Liver (tissue), 9 donors: Measurements from ENCODE around the gene TJP2. TPM values are rescaled to one million over a fixed set of nuclear protein-coding genes. Genes with fewer than 3 reads are reported as not detected.

Source experiments
- DNase-seq: peaks from one replicate; pipeline ENCODE4 v3.0.0-alpha.2; 2017; ENCODE audit warnings: low spot score
- H3K27ac ChIP-seq, 2 donors: one replicate each; pipeline ENCODE4 v1.7.0; 2013; ENCODE audit warnings: inconsistent platforms in 2 of 2, low read length in 2 of 2, control low read depth in 1 of 2, low read depth in 1 of 2, mild to moderate bottlenecking in 1 of 2
- H3K27me3 ChIP-seq, 4 donors: one replicate each; pipeline versions ENCODE4 v1.6.1 to v1.7.0; 2013; ENCODE audit warnings: low read length in 3 of 4, inconsistent platforms in 1 of 4, mild to moderate bottlenecking in 1 of 4, moderate library complexity in 1 of 4; ENCODE audit not compliant: control insufficient read depth in 4 of 4, insufficient read depth in 4 of 4
- H3K36me3 ChIP-seq, 4 donors: one replicate each; pipeline versions ENCODE4 v1.6.1 to v1.7.0; 2013; ENCODE audit warnings: low read length in 3 of 4, mild to moderate bottlenecking in 3 of 4, low read depth in 1 of 4, moderate library complexity in 1 of 4; ENCODE audit not compliant: control insufficient read depth in 4 of 4, insufficient read depth in 3 of 4
- H3K4me1 ChIP-seq, 4 donors: one replicate each; pipeline versions ENCODE4 v1.6.1 to v1.7.0; 2013; ENCODE audit warnings: low read length in 3 of 4, mild to moderate bottlenecking in 3 of 4, moderate library complexity in 1 of 4; ENCODE audit not compliant: control insufficient read depth in 4 of 4, insufficient read depth in 4 of 4
- H3K4me3 ChIP-seq, 3 donors: one replicate each; pipeline versions ENCODE4 v1.6.1 to v1.7.0; 2013; ENCODE audit warnings: low read length in 3 of 3, control low read depth in 1 of 3, low read depth in 1 of 3, mild to moderate bottlenecking in 1 of 3
- H3K9ac ChIP-seq, 2 donors: one replicate each; pipeline ENCODE4 v1.7.0; 2013; ENCODE audit warnings: low read length in 2 of 2, mild to moderate bottlenecking in 2 of 2, moderate library complexity in 2 of 2, control low read depth in 1 of 2, low read depth in 1 of 2
- H3K9me3 ChIP-seq, 4 donors: one replicate each; pipeline versions ENCODE4 v1.6.1 to v1.7.0; 2013; ENCODE audit warnings: low read length in 3 of 4; ENCODE audit not compliant: control insufficient read depth in 4 of 4
- CTCF ChIP-seq: fragments of 150-350 bp; IDR thresholded peaks from 2 replicates; pipeline ENCODE4 v1.5.1; 2017; ENCODE audit warnings: improper control_type of control experiment, low read depth, low read length; ENCODE audit not compliant: missing input control
- EGR1 ChIP-seq, 2 donors: IDR thresholded peaks; 2 replicates each; pipeline ENCODE4 v1.6.1; 2016 to 2018; ENCODE audit warnings: antibody characterized with exemption in 2 of 2, low read depth in 2 of 2
- FOXA1 ChIP-seq: IDR thresholded peaks from 2 replicates; pipeline ENCODE4 v1.6.1; 2016; ENCODE audit warnings: antibody characterized with exemption
- FOXA2 ChIP-seq: IDR thresholded peaks from 2 replicates; pipeline ENCODE4 v1.6.1; 2016; ENCODE audit warnings: antibody characterized with exemption
- GABPA ChIP-seq, 2 donors: IDR thresholded peaks in 1 of 2; conservative IDR thresholded peaks in 1 of 2; 2 replicates each; pipeline ENCODE4 v1.6.1; 2016; ENCODE audit warnings: antibody characterized with exemption in 2 of 2, mild to moderate bottlenecking in 1 of 2, moderate library complexity in 1 of 2
- HNF4A ChIP-seq, 2 donors: conservative IDR thresholded peaks; 2 replicates each; pipeline ENCODE4 v1.6.1; 2016; ENCODE audit warnings: antibody characterized with exemption in 2 of 2, mild to moderate bottlenecking in 2 of 2
- HNF4G ChIP-seq: IDR thresholded peaks from 2 replicates; pipeline ENCODE4 v1.6.1; 2016; ENCODE audit warnings: antibody characterized with exemption
- JUND ChIP-seq, 2 donors: IDR thresholded peaks; 2 replicates each; pipeline ENCODE4 v1.6.1; 2016; ENCODE audit warnings: antibody characterized with exemption in 2 of 2
- NR2F2 ChIP-seq: IDR thresholded peaks from 2 replicates; pipeline ENCODE4 v1.6.1; 2016; ENCODE audit warnings: antibody characterized with exemption
- RAD21 ChIP-seq, 2 donors: IDR thresholded peaks; 2 replicates each; pipeline ENCODE4 v1.6.1; 2016; ENCODE audit warnings: antibody characterized with exemption in 2 of 2, mild to moderate bottlenecking in 2 of 2
- REST ChIP-seq: IDR thresholded peaks from 2 replicates; pipeline ENCODE4 v1.6.1; 2016; ENCODE audit warnings: antibody characterized with exemption, mild to moderate bottlenecking
- RXRA ChIP-seq, 2 donors: IDR thresholded peaks; 2 replicates each; pipeline ENCODE4 v1.6.1; 2017 to 2018; ENCODE audit warnings: antibody characterized with exemption in 2 of 2, mild to moderate bottlenecking in 1 of 2
- SP1 ChIP-seq: IDR thresholded peaks from 2 replicates; pipeline ENCODE4 v1.6.1; 2018; ENCODE audit warnings: antibody characterized with exemption, mild to moderate bottlenecking
- TAF1 ChIP-seq: conservative IDR thresholded peaks from 2 replicates; pipeline ENCODE4 v1.6.1; 2016; ENCODE audit warnings: antibody characterized with exemption, mild to moderate bottlenecking
- YY1 ChIP-seq: IDR thresholded peaks from 2 replicates; pipeline ENCODE4 v1.6.1; 2016; ENCODE audit warnings: antibody characterized with exemption, mild to moderate bottlenecking
- WGBS: extraction: QIAGEN DNeasy Blood & Tissue Kit; methylation state at CpG from one replicate; pipeline ENCODE4 v1.1.7; 2013; 5-methylcytosine and 5-hydroxymethylcytosine counted together
- polyA plus RNA-seq, 2 donors: library from polyadenylated mRNA; stranded (reverse) in 1 of 2; unstranded in 1 of 2; fragments of 200-250 nt in 1 of 2; fragments of >200 nt in 1 of 2; fragmentation: Nextera tagmentation in 1 of 2; extraction: Ambion mirVana in 1 of 2; gene quantifications; one replicate each; pipeline versions ENCODE4 v1.2.1 to v1.2.3, GENCODE V29; 2013 to 2015
- total RNA-seq, 2 donors: library from RNA; depleted of rRNA; stranded (reverse); fragments of >200 nt; gene quantifications; one replicate each; pipeline ENCODE4 v1.2.3, GENCODE V29; 2014
- TF ChIP-seq, protein P1 (sequence below): IDR thresholded peaks from 2 replicates; pipeline ENCODE4 v1.6.1; 2016; ENCODE audit warnings: antibody characterized with exemption
- TF ChIP-seq, protein P2 (sequence below): IDR thresholded peaks from 2 replicates; pipeline ENCODE4 v1.6.1; 2016; ENCODE audit warnings: antibody characterized with exemption
- TF ChIP-seq, protein P3 (sequence below): IDR thresholded peaks from 2 replicates; pipeline ENCODE4 v1.6.1; 2016; ENCODE audit warnings: antibody characterized with exemption
- donor health status: healthy.
- donor health status: healthy.
- donor health status: healthy.
- donor health status: healthy.
- donor health status: healthy.

TJP2 gene
- total and polyA plus RNA-seq, 4 donors: 23.2 to 74.0 (median 32.6) TPM

GRCh38 chr9:69313175-69313574, 139.1 kb downstream of the TJP2 start:
- TF ChIP-seq SP1 (no peak), GABPA (IDR thresholded peaks at IDR 0.05 in 1 of 2, conservative IDR thresholded peaks at IDR 0.05 in 1 of 2) (no peak), JUND (IDR thresholded peaks at IDR 0.05) (no peak), HNF4G (no peak), HNF4A (conservative IDR thresholded peaks at IDR 0.05) (no peak), YY1 (no peak), REST (no peak)
- TF ChIP-seq, protein P1, sequence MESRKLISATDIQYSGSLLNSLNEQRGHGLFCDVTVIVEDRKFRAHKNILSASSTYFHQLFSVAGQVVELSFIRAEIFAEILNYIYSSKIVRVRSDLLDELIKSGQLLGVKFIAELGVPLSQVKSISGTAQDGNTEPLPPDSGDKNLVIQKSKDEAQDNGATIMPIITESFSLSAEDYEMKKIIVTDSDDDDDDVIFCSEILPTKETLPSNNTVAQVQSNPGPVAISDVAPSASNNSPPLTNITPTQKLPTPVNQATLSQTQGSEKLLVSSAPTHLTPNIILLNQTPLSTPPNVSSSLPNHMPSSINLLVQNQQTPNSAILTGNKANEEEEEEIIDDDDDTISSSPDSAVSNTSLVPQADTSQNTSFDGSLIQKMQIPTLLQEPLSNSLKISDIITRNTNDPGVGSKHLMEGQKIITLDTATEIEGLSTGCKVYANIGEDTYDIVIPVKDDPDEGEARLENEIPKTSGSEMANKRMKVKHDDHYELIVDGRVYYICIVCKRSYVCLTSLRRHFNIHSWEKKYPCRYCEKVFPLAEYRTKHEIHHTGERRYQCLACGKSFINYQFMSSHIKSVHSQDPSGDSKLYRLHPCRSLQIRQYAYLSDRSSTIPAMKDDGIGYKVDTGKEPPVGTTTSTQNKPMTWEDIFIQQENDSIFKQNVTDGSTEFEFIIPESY: no peak
- Histone ChIP-seq H3K27ac (no peak overlapping the region), H3K9me3 (peaks cover 0 to 12% (median 3%) of the 10 kb centered on the region in 4 donors), H3K4me1 (no peaks in the 10 kb centered on the region), H3K27me3 (no peaks in the 10 kb centered on the region), H3K36me3 (no peaks in the 10 kb centered on the region), H3K4me3 (no peak overlapping the region), H3K9ac (no peak overlapping the region)
- no peak for DNase-seq

- H3K9ac ChIP-seq: no peak overlapping the region
These were observed 140.5 kb downstream of the TJP2 start for GRCh38 chr9:69314547-69314946.

More at GRCh38 chr9:69314547-69314946, 140.5 kb downstream of the TJP2 start:
- WGBS: 81% methylated on average over 1 of the region's 1 CpG
- Histone ChIP-seq H3K27ac (no peak overlapping the region), H3K4me3 (no peak overlapping the region), H3K9me3 (peaks cover 0 to 12% (median 3%) of the 10 kb centered on the region in 4 donors), H3K27me3 (no peaks in the 10 kb centered on the region), H3K4me1 (no peaks in the 10 kb centered on the region), H3K36me3 (no peaks in the 10 kb centered on the region)
- DNase-seq: no peak
- TF ChIP-seq GABPA (IDR thresholded peaks at IDR 0.05 in 1 of 2, conservative IDR thresholded peaks at IDR 0.05 in 1 of 2) (no peak), NR2F2 (no peak), EGR1 (IDR thresholded peaks at IDR 0.05; ENCODE audit: low read depth in 2 of 2) (no peak), SP1 (no peak), HNF4A (conservative IDR thresholded peaks at IDR 0.05) (no peak), RAD21 (IDR thresholded peaks at IDR 0.05) (no peak), FOXA2 (no peak), FOXA1 (no peak), JUND (IDR thresholded peaks at IDR 0.05) (no peak), YY1 (no peak), HNF4G (no peak), CTCF (no peak), TAF1 (no peak), REST (no peak), RXRA (IDR thresholded peaks at IDR 0.05) (no peak)
- TF ChIP-seq, protein P2, sequence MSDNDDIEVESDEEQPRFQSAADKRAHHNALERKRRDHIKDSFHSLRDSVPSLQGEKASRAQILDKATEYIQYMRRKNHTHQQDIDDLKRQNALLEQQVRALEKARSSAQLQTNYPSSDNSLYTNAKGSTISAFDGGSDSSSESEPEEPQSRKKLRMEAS: no peak
- TF ChIP-seq, protein P1: no peak
- TF ChIP-seq, protein P3, sequence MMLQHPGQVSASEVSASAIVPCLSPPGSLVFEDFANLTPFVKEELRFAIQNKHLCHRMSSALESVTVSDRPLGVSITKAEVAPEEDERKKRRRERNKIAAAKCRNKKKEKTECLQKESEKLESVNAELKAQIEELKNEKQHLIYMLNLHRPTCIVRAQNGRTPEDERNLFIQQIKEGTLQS: no peak
